SK-MEL-5 (cell line): ENCODE data around the gene HAUS6. TPM values are rescaled to one million over a fixed set of nuclear protein-coding genes. Genes with fewer than 3 reads are reported as not detected.
"Not testable (repeated sequence)": the region's sequence is repeated elsewhere in the genome, so short reads cannot be mapped to it uniquely, and the experiment has no call there.

ENCODE experiments used
- DNase-seq: peaks from one replicate; pipeline ENCODE4 v3.0.0-alpha.2; 2016; ENCODE audit warnings: low read depth, low spot score
- in situ Hi-C: cut with HindIII; loops from 2 replicates; pipeline ENCODE4 v1.10.0; 2016; ENCODE audit warnings: low sequenced_read_pairs, high pct_unique_total_duplicates, low pct_unique_long_range_greater_than_20kb
- total RNA-seq: library from RNA; depleted of rRNA; stranded (reverse); fragments of >200 nt; shearing (Covaris generic); gene quantifications from 2 replicates; pipeline ENCODE4 v1.2.3, GENCODE V29; 2014

Gene HAUS6
- total RNA-seq, 1 experiment from 2014 or later: 40.0 TPM

- no peak for DNase-seq
- in situ Hi-C loops: no loop called here
Measured at GRCh38 chr9:19119801-19120440, 17.2 kb upstream of the HAUS6 start.

- no peak for DNase-seq
- in situ Hi-C loops: no loop called here
Measured at GRCh38 chr9:19119246-19119645, 16.5 kb upstream of the HAUS6 start.

- DNase-seq: no peak
- in situ Hi-C loops: no loop called here
Measured at GRCh38 chr9:19117039-19117716, 14.5 kb upstream of the HAUS6 start.

GRCh38 chr9:19116107-19116790 lies 13.5 kb upstream of the HAUS6 start:
- DNase-seq: no peak
- in situ Hi-C loops: no loop called here

- DNase-seq: no peak
- in situ Hi-C loops: no loop called here
Measured at GRCh38 chr9:19114680-19115270, 12.1 kb upstream of the HAUS6 start.

- in situ Hi-C loops: no loop called here
- DNase-seq: no peak
Measured at GRCh38 chr9:19113964-19114679, 11.4 kb upstream of the HAUS6 start.

- in situ Hi-C loops, DNase-seq: not testable (repeated sequence)
Measured at GRCh38 chr9:19113064-19113611, 10.4 kb upstream of the HAUS6 start.

GRCh38 chr9:19108038-19108437 lies 5.3 kb upstream of the HAUS6 start:
- DNase-seq: peak; percentile 28
- in situ Hi-C loops: no loop called here

GRCh38 chr9:19104515-19105282 lies 2.0 kb upstream of the HAUS6 start:
- in situ Hi-C loops: no loop called here
- DNase-seq: peak; percentile 83

- DNase-seq: peak; percentile 47
- in situ Hi-C loops: no loop called here
Measured at GRCh38 chr9:19102181-19102630, 498 bp downstream of the HAUS6 start.

DNA sequence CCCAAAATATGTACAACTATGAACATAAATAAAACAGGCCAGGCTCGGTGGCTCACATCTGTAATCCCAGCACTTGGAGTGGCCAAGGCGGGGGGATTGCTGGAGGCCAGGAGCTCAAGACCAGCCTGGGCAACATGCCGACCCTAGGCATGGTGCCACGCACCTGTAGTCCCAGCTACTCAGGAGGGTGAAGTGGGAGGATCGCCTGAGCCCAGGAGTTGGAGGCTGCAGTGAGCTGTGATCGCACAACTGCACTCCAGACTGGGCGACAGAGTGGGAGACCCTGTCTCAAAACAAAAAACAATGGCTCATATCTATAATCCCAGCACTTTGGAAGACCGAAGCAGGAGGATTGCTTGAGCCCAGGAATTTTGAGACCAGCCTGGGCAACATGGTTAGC lies 1.5 kb downstream of the HAUS6 start:
- in situ Hi-C loops: no loop called here
- no peak for DNase-seq

GRCh38 chr9:19097431-19097830 lies 5.3 kb downstream of the HAUS6 start:
- in situ Hi-C loops: not testable (repeated sequence)

GRCh38 chr9:19087106-19088000 lies 15.4 kb downstream of the HAUS6 start:
- in situ Hi-C loops: no loop called here
- peak; percentile 96 for DNase-seq

More at GRCh38 chr9:19097431-19097830, 5.3 kb downstream of the HAUS6 start:
- not testable (repeated sequence) for DNase-seq

DNA sequence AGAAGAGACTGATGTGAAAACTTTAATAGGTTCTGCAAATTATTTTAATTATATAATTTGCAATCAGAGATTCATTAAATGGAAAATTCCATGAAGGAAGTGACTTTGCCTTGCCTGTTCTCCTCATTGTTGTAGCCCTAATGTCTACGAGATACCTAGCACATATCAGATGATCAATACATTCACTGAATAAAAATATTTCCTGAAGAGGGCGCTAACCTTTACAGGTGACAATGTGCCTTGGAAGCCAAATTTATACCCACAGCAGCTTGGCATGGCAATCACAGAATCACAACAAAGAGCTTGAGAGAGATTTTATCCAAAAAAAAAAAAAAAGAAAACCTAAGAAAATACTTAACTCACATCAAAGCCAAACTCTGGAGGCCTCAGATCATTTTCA lies 17.4 kb downstream of the HAUS6 start:
- DNase-seq: peak; percentile 44
- in situ Hi-C loops: no loop called here

DNA sequence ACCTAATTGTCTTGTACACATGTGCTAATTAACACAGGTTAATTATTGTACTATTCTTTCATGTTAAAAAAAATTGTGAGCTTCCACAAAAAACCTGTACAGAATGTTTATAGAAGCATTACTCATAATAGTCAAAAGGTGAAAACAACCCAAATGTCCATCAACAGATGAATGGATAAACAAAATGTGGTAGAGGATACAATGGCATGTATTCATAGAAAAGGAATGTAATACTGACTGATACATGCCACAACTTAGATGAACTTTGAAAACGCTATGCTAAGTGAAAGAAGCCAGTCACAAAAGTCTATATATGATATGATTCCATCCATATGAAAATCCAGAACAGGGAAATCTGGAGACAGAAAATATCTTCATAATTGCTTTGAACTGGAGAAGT lies 27.9 kb downstream of the HAUS6 start:
- in situ Hi-C loops: no loop called here
- peak; percentile 63 for DNase-seq

GRCh38 chr9:19074229-19074628 lies 28.5 kb downstream of the HAUS6 start:
- in situ Hi-C loops: no loop called here
- no peak for DNase-seq
